H1 (cell line): ENCODE measurements around the gene UBE2Q2.

Source experiments
- CREB1 ChIP-seq: IDR thresholded peaks from 2 replicates; pipeline ENCODE4 v1.6.1; 2012; ENCODE audit warnings: inconsistent platforms
- GABPA ChIP-seq: IDR thresholded peaks from 2 replicates; pipeline ENCODE4 v1.6.1; 2011; ENCODE audit warnings: mild to moderate bottlenecking, low read length, moderate library complexity, borderline replicate concordance; ENCODE audit not compliant: insufficient read depth
- PHF8 ChIP-seq: fragments of 200-600 bp; sonication (generic); conservative IDR thresholded peaks from 2 replicates; pipeline ENCODE4 v1.7.1; 2012; ENCODE audit warnings: low read depth, mild to moderate bottlenecking, inconsistent platforms, low read length, moderate library complexity
- POLR2A ChIP-seq, 2 experiments: IDR thresholded peaks; 1 replicate in 1 of 2; 2 replicates in 1 of 2; pipeline ENCODE4 v1.6.1; 2011; ENCODE audit warnings: low read depth in 2 of 2, low read length in 2 of 2, mild to moderate bottlenecking in 2 of 2; ENCODE audit errors: control extremely low read depth in 1 of 2
- RAD21 ChIP-seq, 2 experiments: IDR thresholded peaks in 1 of 2; conservative IDR thresholded peaks in 1 of 2; 2 replicates each; pipeline ENCODE4 v1.6.1; 2011; ENCODE audit warnings: low read depth in 2 of 2, low read length in 2 of 2, improper control_type of control experiment in 1 of 2, inconsistent platforms in 1 of 2, mild to moderate bottlenecking in 1 of 2, moderate library complexity in 1 of 2
- TCF12 ChIP-seq: IDR thresholded peaks from 2 replicates; pipeline ENCODE4 v1.6.1; 2011; ENCODE audit warnings: low read depth, mild to moderate bottlenecking, low read length
- USF2 ChIP-seq: IDR thresholded peaks from 2 replicates; pipeline ENCODE4 v1.6.1; 2011; ENCODE audit warnings: low read length, improper control_type of control experiment
- TF ChIP-seq, protein P1 (sequence below), 3 experiments: IDR thresholded peaks; 1 replicate in 2 of 3; 2 replicates in 1 of 3; pipeline versions ENCODE4 v1.5.1 to v1.6.1; 2011; ENCODE audit warnings: low read length in 3 of 3, mild to moderate bottlenecking in 3 of 3, inconsistent platforms in 2 of 3, low read depth in 1 of 3, moderate library complexity in 1 of 3; ENCODE audit not compliant: insufficient read depth in 1 of 3; ENCODE audit errors: control extremely low read depth in 1 of 3

- TF ChIP-seq, protein P1, sequence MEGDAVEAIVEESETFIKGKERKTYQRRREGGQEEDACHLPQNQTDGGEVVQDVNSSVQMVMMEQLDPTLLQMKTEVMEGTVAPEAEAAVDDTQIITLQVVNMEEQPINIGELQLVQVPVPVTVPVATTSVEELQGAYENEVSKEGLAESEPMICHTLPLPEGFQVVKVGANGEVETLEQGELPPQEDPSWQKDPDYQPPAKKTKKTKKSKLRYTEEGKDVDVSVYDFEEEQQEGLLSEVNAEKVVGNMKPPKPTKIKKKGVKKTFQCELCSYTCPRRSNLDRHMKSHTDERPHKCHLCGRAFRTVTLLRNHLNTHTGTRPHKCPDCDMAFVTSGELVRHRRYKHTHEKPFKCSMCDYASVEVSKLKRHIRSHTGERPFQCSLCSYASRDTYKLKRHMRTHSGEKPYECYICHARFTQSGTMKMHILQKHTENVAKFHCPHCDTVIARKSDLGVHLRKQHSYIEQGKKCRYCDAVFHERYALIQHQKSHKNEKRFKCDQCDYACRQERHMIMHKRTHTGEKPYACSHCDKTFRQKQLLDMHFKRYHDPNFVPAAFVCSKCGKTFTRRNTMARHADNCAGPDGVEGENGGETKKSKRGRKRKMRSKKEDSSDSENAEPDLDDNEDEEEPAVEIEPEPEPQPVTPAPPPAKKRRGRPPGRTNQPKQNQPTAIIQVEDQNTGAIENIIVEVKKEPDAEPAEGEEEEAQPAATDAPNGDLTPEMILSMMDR (IDR thresholded peaks at IDR 0.05; ENCODE audit: control extremely low read depth in 1 of 3, insufficient read depth in 1 of 3, low read depth in 1 of 3, low read length in 3 of 3) = no peak
- TF ChIP-seq GABPA = no peak
- TF ChIP-seq POLR2A (IDR thresholded peaks at IDR 0.05; ENCODE audit: control extremely low read depth in 1 of 2, low read depth in 2 of 2, low read length in 2 of 2) = no peak
- no peak for TF ChIP-seq RAD21 (IDR thresholded peaks at IDR 0.05 in 1 of 2, conservative IDR thresholded peaks at IDR 0.05 in 1 of 2; ENCODE audit: low read depth in 2 of 2, low read length in 2 of 2)
- no peak for TF ChIP-seq PHF8
- TF ChIP-seq CREB1 = no peak
- no peak for TF ChIP-seq TCF12
- no peak for TF ChIP-seq USF2
Observed at GRCh38 chr15:75918135-75918534, 74.9 kb downstream of the UBE2Q2 start.
